GM18907 (cell line): ENCODE results near the gene TXNDC2.

Experiments
- ATAC-seq: cut with Tn5 transposase; IDR thresholded peaks from one replicate; pipeline ENCODE4 v1.9.1; 2021; ENCODE audit warnings: mild to moderate bottlenecking, moderate library complexity; ENCODE audit not compliant: unreplicated experiment

Gene TXNDC2

DNA sequence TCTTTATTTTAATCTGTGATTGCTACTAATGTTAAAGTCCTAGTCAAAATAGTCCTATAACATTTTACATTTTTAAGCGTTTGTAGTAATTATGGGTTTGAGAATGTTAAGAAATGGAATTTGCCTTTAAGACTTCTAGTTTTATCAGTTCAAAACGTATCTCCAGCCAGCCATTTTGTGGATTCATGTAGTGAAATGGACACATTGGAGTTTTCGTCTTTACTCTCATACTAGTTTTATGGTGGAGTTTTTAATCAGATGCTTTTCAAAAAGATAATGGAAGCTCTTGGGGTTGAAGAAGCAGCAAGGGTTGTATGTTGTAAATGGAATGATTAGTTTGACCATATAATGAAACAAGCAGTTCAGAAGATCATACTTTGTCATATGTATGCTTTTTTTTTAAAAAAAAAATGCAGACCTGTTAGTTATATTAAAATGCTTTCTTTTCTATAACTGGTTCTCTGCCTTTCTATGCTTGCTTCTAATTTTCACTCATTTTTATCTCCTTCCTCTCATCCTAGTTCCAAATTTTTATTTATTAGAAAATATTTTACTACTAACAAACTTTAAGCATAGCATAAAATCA lies 44.6 kb downstream of the TXNDC2 start:
- ATAC-seq: no peak

DNA sequence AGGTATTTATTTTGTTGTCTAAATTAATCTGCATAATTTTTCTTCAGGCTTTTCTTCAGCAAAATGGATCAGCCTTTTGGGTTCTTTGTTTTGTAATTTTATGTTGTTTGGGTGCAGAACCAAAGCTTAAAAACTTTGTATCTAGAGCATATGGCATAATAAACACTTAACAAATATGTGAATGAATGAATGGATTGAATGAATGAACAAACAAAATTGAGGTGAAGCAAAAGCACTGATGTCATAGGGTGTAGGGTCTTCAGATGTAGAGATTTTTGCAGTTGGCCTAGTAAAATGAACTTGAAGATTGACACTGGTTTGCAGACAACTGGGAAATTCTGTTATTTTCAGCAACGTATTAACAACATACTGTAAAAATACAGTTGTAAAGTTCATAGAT lies 45.4 kb downstream of the TXNDC2 start:
- no peak for ATAC-seq

GRCh38 chr18:9931678-9932077 lies 45.9 kb downstream of the TXNDC2 start:
- ATAC-seq: no peak

DNA sequence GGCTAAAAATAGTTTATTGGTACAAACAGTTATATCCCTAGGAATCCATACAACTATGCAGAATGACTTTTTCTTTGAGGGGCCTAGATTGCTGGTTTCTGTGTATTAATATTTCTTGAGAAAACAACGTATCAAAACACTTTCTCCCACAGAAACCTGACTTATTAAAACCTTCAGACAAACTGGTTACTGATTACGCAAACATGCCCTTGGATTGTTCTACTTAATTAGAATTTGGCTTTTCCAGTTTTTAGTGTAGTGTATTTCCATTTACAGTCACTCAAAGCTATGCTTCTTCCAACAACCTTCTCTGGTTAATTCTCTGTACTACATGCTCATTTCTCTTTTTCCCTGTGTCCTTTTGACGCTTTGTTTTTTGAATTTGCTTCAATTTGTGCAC lies 48.1 kb downstream of the TXNDC2 start:
- no peak for ATAC-seq

GRCh38 chr18:9934274-9934673 lies 48.5 kb downstream of the TXNDC2 start:
- no peak for ATAC-seq
